Airway epithelial cell (primary cell): ENCODE results near the gene ATP2B1. TPM values are rescaled to one million over a fixed set of nuclear protein-coding genes. Genes with fewer than 3 reads are reported as not detected.

ENCODE experiments used
- total RNA-seq: library from RNA; depleted of rRNA; stranded (reverse); fragments of >200 nt; gene quantifications from 2 replicates; pipeline ENCODE4 v1.2.3, GENCODE V29; 2015

The ATP2B1 gene
- 26.9 and 29.9 TPM in 2 replicates for total RNA-seq

GRCh38 chr12:89708565-89709156 is at the start of gene ATP2B1:
TSS of gene ATP2B1 (minus strand) at chr12:89708838. CDS start at chr12:89655886, 52,952 bp downstream.

Other genes with a start within 250 kb of the ATP2B1 start
- gene GALNT4, start 184.0 kb downstream of the ATP2B1 start, total RNA-seq = 2.3 and 4.6 TPM in 2 replicates
- 8.7 and 16.2 TPM in 2 replicates for gene POC1B, start 182.8 kb downstream of the ATP2B1 start, total RNA-seq